Renal cortical epithelial cell (primary cell): ENCODE measurements around the gene CDC37L1. TPM values are rescaled to one million over a fixed set of nuclear protein-coding genes. Genes with fewer than 3 reads are reported as not detected.
A peak's percentile ranks its signal among the peaks of the same experiment; 100 is the strongest.
"Not testable (repeated sequence)": the region's sequence is repeated elsewhere in the genome, so short reads cannot be mapped to it uniquely, and the experiment has no call there.

Experiments
- DNase-seq: peaks from one replicate; pipeline ENCODE4 v3.0.0-alpha.2; 2011; ENCODE audit warnings: low read depth
- total RNA-seq: library from RNA; depleted of rRNA; stranded (reverse); fragments of >200 nt; gene quantifications from 2 replicates; pipeline ENCODE4 v1.2.3, GENCODE V29; 2014

Gene CDC37L1
- total RNA-seq = 26.7 and 40.6 TPM in 2 replicates

- DNase-seq = peak; percentile 92
Observed at GRCh38 chr9:4679268-4680172, at the start of gene CDC37L1. Gene CDC37L1 (plus strand): TSS chr9:4679569. CDS start chr9:4679768, 199 bp downstream.

GRCh38 chr9:4630836-4631235 is 48.5 kb upstream of the CDC37L1 start:
- peak; percentile 9 for DNase-seq

- DNase-seq = no peak
Observed at GRCh38 chr9:4638968-4639367, 40.4 kb upstream of the CDC37L1 start.

GRCh38 chr9:4639420-4639819 is 39.9 kb upstream of the CDC37L1 start:
- no peak for DNase-seq

- DNase-seq = peak; percentile 29
Observed at GRCh38 chr9:4640027-4640426, 39.3 kb upstream of the CDC37L1 start.

GRCh38 chr9:4642351-4642750 is 37.0 kb upstream of the CDC37L1 start:
- DNase-seq = no peak

- no peak for DNase-seq
Observed at GRCh38 chr9:4654084-4654483, 25.3 kb upstream of the CDC37L1 start.

- DNase-seq = no peak
Observed at GRCh38 chr9:4654538-4654937, 24.8 kb upstream of the CDC37L1 start.

- not testable (repeated sequence) for DNase-seq
Observed at GRCh38 chr9:4656196-4656595, 23.2 kb upstream of the CDC37L1 start.

GRCh38 chr9:4656621-4657020 is 22.7 kb upstream of the CDC37L1 start:
- DNase-seq = no peak

GRCh38 chr9:4657426-4658159 is 21.8 kb upstream of the CDC37L1 start:
- DNase-seq = no peak

GRCh38 chr9:4660665-4661064 is 18.7 kb upstream of the CDC37L1 start:
- not testable (repeated sequence) for DNase-seq

- DNase-seq = no peak
Observed at GRCh38 chr9:4661165-4661564, 18.2 kb upstream of the CDC37L1 start.

GRCh38 chr9:4661611-4662010 is 17.8 kb upstream of the CDC37L1 start:
- peak; percentile 19 for DNase-seq

- DNase-seq = peak; percentile 73
Observed at GRCh38 chr9:4662108-4662988, 17.0 kb upstream of the CDC37L1 start, which contains the start of gene PLPP6. Gene PLPP6 (plus strand): TSS chr9:4662294. CDS start chr9:4662376, 82 bp downstream.

GRCh38 chr9:4662989-4663792 is 16.2 kb upstream of the CDC37L1 start:
- DNase-seq = peak; percentile 20

- no peak for DNase-seq
Observed at GRCh38 chr9:4663956-4664355, 15.4 kb upstream of the CDC37L1 start.

- peak; percentile 80 for DNase-seq
Observed at GRCh38 chr9:4665357-4665756, 14.0 kb upstream of the CDC37L1 start.

GRCh38 chr9:4666042-4666699 is 13.2 kb upstream of the CDC37L1 start, which contains the start of gene SPATA6L:
Gene SPATA6L (minus strand): TSS chr9:4666480. CDS start chr9:4666250, 230 bp downstream.
- DNase-seq = peak; percentile 38

- no peak for DNase-seq
Observed at GRCh38 chr9:4667681-4668080, 11.7 kb upstream of the CDC37L1 start.
